Upper lobe of right lung (tissue), 1 donor: ENCODE measurements around the gene ERGIC3. TPM values are rescaled to one million over a fixed set of nuclear protein-coding genes. Genes with fewer than 3 reads are reported as not detected.

Experiments
- ATAC-seq: fragments of 200-7000 bp; cut with Tn5 transposase; one replicate; pipeline ENCODE4 v1.9.1; 2020; ENCODE audit warnings: mild to moderate bottlenecking, moderate library complexity
- DNase-seq: peaks from one replicate; pipeline ENCODE4 v3.0.0-alpha.2; 2020
- H3K27ac ChIP-seq: fragments of 200-600 bp; one replicate; pipeline ENCODE4 v1.8.0; 2022
- H3K27me3 ChIP-seq: fragments of 200-600 bp; one replicate; pipeline ENCODE4 v1.8.0; 2022; ENCODE audit warnings: mild to moderate bottlenecking
- H3K36me3 ChIP-seq: fragments of 200-600 bp; one replicate; pipeline ENCODE4 v1.8.0; 2022
- H3K4me1 ChIP-seq: fragments of 200-600 bp; one replicate; pipeline ENCODE4 v1.8.0; 2022
- H3K4me3 ChIP-seq: fragments of 200-600 bp; one replicate; pipeline ENCODE4 v1.8.0; 2022; ENCODE audit warnings: mild to moderate bottlenecking
- H3K9me3 ChIP-seq: fragments of 200-600 bp; one replicate; pipeline ENCODE4 v1.8.0; 2022
- intact Hi-C: fragments of 100-400 bp; cut with DNase I; formaldehyde crosslinking; loops from one replicate; pipeline ENCODE4 v1.11.0; 2022
- total RNA-seq: library from RNA; stranded (reverse); fragmentation: NEBNext Ultra II Directional; extraction: Animal tissue kit (Norgen Biotek cat#: 25700); gene quantifications from one replicate; pipeline ENCODE4 v1.2.1, GENCODE V29; 2021
- TF ChIP-seq, protein P1 (sequence below): fragments of 200-600 bp; IDR thresholded peaks from one replicate; pipeline ENCODE4 v1.8.0; 2022; ENCODE audit warnings: antibody characterized with exemption
- donor health status: DM: no; HTN: yes; CAD: no; lungs with severe emphysema.

ERGIC3 gene
- total RNA-seq, 1 donor from 2014 or later = 179 TPM

- DNase-seq = no peak
- no peak for ATAC-seq
- H3K4me3 ChIP-seq = no peak overlapping the region
- H3K36me3 ChIP-seq = no peaks in the 10 kb centered on the region
- H3K27me3 ChIP-seq = no peaks in the 10 kb centered on the region
- H3K9me3 ChIP-seq = no peaks in the 10 kb centered on the region
- intact Hi-C loops = no loop called here
- no peak overlapping the region for H3K27ac ChIP-seq
- TF ChIP-seq, protein P1, sequence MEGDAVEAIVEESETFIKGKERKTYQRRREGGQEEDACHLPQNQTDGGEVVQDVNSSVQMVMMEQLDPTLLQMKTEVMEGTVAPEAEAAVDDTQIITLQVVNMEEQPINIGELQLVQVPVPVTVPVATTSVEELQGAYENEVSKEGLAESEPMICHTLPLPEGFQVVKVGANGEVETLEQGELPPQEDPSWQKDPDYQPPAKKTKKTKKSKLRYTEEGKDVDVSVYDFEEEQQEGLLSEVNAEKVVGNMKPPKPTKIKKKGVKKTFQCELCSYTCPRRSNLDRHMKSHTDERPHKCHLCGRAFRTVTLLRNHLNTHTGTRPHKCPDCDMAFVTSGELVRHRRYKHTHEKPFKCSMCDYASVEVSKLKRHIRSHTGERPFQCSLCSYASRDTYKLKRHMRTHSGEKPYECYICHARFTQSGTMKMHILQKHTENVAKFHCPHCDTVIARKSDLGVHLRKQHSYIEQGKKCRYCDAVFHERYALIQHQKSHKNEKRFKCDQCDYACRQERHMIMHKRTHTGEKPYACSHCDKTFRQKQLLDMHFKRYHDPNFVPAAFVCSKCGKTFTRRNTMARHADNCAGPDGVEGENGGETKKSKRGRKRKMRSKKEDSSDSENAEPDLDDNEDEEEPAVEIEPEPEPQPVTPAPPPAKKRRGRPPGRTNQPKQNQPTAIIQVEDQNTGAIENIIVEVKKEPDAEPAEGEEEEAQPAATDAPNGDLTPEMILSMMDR = no peak
- H3K4me1 ChIP-seq = no peaks in the 10 kb centered on the region
Measured at GRCh38 chr20:35525639-35526038, 16.2 kb upstream of the ERGIC3 start.

DNA sequence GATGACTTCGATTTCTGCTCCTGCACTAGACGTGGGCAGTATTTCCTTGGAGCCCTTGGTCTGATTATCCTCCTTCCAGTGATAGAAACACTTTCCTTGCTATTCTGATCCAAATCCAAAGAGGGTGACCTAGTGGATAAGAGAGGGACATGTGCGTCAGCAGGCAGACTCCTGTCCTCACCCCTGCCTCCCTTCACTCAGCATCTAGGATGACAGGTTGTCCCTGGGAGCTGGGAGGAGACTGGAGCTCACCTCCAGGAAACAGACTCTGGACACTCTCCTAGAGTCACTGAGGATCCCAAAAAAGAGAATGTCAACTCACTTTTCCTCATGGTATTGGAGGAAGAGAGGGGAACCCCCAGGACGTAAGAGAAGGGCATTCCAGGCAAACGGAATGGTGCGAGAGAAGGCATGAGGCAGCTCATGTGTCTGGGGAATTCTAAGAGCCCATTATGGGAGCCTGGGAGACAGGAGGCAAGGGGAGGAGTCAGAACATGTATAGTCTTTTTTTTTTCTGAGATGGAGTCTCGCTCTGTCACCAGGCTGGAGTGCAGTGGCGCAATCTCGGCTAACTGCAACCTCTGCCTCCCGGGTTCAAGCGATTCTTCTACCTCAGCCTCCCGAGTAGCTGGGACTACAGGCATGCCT is 14.6 kb upstream of the ERGIC3 start:
- Histone ChIP-seq H3K27me3 (no peaks in the 10 kb centered on the region), H3K4me3 (no peak overlapping the region), H3K9me3 (no peaks in the 10 kb centered on the region), H3K27ac (no peak overlapping the region), H3K4me1 (no peaks in the 10 kb centered on the region), H3K36me3 (no peaks in the 10 kb centered on the region)
- intact Hi-C loops = no loop called here
- ATAC-seq = no peak
- no peak for DNase-seq
- TF ChIP-seq, protein P1 = no peak

DNA sequence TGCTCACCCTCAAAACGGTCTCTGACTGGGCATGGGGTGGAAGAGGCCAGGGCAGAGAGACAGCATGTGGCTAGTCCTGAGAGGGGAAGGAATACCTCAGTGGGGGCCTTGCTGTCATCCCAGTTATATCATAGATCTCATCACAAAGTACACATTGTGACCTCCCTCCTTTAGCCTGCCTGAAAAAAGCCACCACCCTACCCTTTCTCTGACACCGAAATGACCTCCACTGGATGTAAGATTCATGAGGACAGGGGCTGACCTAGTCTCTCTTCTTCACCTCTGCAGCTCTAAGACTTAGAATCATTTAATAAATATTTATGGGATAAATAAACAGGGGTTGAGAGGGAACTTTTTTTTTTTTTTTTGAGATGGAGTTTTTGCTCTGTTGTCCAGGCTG is 12.3 kb upstream of the ERGIC3 start, which contains the start of gene C20orf173:
TSS of gene C20orf173 (minus strand) at position 101 of the 400 bp plus-strand sequence. CDS start 279 bp downstream, outside the sequence.
- Histone ChIP-seq H3K36me3 (no peaks in the 10 kb centered on the region), H3K9me3 (no peaks in the 10 kb centered on the region), H3K4me1 (no peaks in the 10 kb centered on the region), H3K27me3 (no peaks in the 10 kb centered on the region), H3K27ac (no peak within 1 kb of the TSS), H3K4me3 (no peak within 1 kb of the TSS)
- DNase-seq = no peak
- TF ChIP-seq, protein P1 = no peak
- intact Hi-C loops = no loop called here
- no peak for ATAC-seq

- intact Hi-C loops = no loop called here
- Histone ChIP-seq H3K9me3 (no peaks in the 10 kb centered on the region), H3K27ac (no peak overlapping the region), H3K4me3 (no peak overlapping the region), H3K36me3 (no peaks in the 10 kb centered on the region), H3K4me1 (peaks cover 4% of the 10 kb centered on the region), H3K27me3 (no peaks in the 10 kb centered on the region)
- TF ChIP-seq, protein P1 = no peak
- ATAC-seq (peak; percentile 12), DNase-seq (peak; percentile 76)
Measured at GRCh38 chr20:35539756-35540212, 2.1 kb upstream of the ERGIC3 start.

GRCh38 chr20:35541118-35541782 is 628 bp upstream of the ERGIC3 start:
- Histone ChIP-seq H3K9me3 (no peaks in the 10 kb centered on the region), H3K4me1 (peaks cover 4% of the 10 kb centered on the region), H3K4me3 (peak overlapping the region; percentile 81), H3K36me3 (peaks cover 7% of the 10 kb centered on the region), H3K27me3 (no peaks in the 10 kb centered on the region), H3K27ac (peak overlapping the region; percentile 78)
- ATAC-seq = no peak
- TF ChIP-seq, protein P1 = no peak
- intact Hi-C loops = no loop called here
- DNase-seq = no peak
